ENCODE results near the gene CEP170B. TPM values are rescaled to one million over a fixed set of nuclear protein-coding genes. Genes with fewer than 3 reads are reported as not detected.

The CEP170B gene
- total RNA-seq, 1 donor from 2014 or later = 15.3 TPM

DNA sequence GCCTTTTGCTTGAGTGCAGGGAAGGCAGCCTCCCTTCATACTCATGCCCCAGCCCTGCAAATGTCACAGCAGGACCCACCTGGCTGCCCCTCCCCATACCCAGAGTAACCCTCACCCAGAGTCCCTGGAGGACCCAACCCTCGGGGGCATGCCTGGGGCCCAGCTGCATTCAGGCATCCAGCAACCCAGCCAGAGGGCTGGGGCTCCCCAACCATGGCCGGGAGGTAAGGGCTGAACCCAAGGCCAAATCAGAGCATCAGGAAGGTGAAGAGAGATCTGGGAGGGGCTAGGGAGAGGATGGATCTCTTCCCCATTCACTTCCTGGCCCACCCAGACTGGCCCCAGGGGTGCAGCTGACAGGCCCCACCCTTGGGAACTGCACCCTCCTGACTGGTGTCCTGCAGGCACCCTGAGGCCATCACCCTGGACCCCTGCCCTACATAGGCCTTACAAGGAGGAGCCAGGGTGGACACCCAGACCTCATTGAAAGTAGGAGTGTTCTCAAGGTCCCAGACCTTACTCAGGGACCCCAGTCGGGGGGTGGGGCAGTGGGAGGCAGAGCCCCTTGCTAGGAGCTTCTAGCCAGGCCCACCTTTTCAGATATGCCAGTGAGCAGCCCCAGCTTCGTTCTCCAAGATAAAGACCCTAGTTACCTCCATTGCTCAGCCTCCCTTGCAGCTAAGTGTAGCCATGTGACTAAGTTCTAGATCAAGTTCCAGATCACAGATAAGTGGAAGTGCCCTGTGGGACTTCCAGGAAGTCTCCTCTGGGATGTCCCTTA is 58.8 kb downstream of the CEP170B start:
- DNase-seq (ENCODE audit: low spot score) = no peak
- intact Hi-C loops (cut with DNase I) = no loop called here
- no peak for ATAC-seq

GRCh38 chr14:104924421-104925213 is 59.5 kb downstream of the CEP170B start, which contains the start of gene PLD4:
Gene PLD4, plus strand, starts transcription at chr14:104924879. Its CDS starts 2,262 bp downstream, at chr14:104927141.
- DNase-seq (ENCODE audit: low spot score) (no peak), ATAC-seq (no peak)
- intact Hi-C loops (cut with DNase I) = no loop called here

DNA sequence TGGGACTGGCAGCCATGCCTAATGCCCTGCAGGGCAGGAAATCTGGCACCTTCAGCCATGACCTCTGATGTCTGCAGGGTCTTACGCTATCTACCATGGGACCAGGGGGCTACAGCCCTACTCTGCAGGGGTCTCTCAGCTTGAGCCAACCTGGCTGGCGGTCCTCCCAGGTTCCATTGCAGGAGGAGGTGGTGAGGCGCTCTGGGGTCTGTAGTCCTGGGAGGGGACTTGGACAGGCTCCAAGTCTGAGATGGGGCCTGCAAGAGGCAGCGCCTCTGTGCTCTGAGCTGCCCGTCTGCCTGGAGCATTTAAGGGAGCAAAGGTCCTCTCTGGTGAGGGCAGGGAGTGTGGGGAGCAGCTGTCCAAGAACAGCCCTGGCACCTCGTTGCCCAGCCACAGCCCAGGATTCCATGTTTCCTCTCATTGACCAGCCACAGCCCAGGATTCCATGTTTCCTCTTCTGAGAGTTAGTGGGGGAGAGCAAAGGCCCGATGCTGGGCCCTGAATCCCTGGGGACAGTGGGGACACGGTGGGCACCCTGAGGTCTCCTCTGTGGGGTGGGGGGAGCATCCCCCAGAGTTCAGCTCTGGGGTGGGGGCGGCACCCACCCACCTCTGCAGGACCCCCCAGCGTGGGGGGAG is 60.3 kb downstream of the CEP170B start:
- DNase-seq (ENCODE audit: low spot score) (no peak), ATAC-seq (no peak)
- intact Hi-C loops (cut with DNase I) = no loop called here

DNA sequence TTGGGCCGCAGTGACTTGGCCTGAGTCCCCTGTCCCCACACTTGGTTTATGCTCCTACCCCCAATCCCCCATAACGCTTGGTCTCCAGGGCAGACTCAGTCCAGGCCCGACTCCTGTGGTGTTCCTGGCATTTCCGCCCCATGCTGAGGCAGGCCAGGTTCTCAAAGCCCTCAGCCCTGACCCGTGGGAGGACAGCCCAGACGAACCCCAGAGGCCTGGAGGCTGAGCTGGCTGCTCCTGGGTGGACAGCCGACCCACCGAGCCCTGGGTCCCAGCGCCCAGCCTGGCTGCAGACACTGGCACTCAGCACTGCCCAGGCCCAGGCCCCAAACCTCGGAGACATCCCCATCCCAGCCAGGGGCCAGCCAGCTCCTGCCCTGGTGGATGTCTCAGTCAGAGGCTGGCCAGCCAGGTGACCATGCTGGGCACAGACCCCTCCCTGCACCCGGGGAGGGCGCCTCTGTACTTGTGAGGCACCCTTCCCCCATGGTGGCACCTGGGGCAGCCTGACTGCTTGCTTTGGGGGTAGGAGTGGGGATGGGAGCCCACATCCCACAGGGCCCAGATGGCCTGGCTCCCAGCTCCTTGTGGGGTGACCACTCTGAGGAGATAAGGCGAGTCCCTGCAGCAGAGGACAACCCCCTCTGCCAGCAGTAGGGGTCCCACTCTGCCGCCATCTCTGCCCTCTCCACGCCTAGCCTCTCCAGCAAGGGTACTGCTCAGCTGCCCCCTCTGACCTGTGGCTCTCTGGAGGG is 61.0 kb downstream of the CEP170B start:
- intact Hi-C loops (cut with DNase I) = no loop called here
- no peak for DNase-seq (ENCODE audit: low spot score)

GRCh38 chr14:104926619-104927431 is 61.8 kb downstream of the CEP170B start:
- intact Hi-C loops (cut with DNase I) = no loop called here
- DNase-seq (ENCODE audit: low spot score) (no peak), ATAC-seq (no peak)

More for the DNA sequence above, 61.0 kb downstream of the CEP170B start:
- ATAC-seq = no peak

DNA sequence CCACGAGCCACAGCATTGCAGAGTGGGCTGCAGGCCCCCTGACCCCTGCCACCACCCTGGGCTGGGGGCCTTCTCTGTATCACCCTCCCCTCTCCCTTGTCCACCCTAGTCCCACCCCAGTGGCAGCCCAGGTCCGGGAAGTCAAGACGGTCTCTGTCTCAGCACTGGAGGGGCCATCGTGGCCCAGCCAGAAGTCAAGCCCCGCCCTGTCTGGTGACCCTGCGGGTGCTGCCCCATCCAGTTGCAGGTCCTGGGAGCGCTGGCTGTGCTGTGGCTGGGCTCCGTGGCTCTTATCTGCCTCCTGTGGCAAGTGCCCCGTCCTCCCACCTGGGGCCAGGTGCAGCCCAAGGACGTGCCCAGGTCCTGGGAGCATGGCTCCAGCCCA is 62.4 kb downstream of the CEP170B start:
- DNase-seq (ENCODE audit: low spot score) = no peak
- intact Hi-C loops (cut with DNase I) = no loop called here
- ATAC-seq = no peak

GRCh38 chr14:104927901-104928300 is 62.8 kb downstream of the CEP170B start:
- no peak for ATAC-seq
- DNase-seq (ENCODE audit: low spot score) = no peak
- intact Hi-C loops (cut with DNase I) = no loop called here

DNA sequence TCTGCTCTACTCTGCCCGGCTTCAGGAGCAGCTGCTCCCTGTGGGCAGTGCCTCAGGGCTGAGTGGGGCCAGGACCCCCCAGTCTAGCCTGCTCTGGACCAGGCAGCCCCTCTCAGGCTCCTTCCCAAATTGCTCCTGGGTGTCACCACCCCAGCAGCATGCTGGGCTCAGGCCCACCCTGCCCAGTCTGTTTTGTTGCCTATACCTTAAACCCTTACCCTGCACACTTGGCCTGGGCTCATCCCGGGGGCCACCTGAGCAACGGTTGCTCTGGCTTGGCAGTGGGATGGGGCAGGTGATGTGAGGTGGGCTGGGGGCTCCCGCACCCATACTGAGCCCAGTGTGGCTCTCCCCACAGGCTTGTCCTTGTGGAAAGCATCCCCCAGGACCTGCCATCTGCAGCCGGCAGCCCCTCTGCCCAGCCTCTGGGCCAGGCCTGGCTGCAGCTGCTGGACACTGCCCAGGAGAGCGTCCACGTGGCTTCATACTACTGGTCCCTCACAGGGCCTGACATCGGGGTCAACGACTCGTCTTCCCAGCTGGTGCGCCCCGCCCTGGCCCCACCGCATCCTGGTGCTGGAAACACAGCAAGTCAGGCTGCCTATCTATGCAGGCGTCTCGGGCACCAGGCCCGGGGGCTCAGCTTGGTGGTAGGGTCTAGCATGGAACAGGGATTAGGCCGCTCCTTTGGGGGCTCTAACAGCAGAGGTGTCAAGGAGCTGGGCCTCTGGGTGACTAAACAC is 63.5 kb downstream of the CEP170B start:
- no peak for DNase-seq (ENCODE audit: low spot score)
- no peak for ATAC-seq
- intact Hi-C loops (cut with DNase I) = no loop called here

- ATAC-seq (no peak), DNase-seq (ENCODE audit: low spot score) (no peak)
- intact Hi-C loops (cut with DNase I) = no loop called here
Measured at GRCh38 chr14:104929268-104930230, 64.5 kb downstream of the CEP170B start.

GRCh38 chr14:104930526-104931303 is 65.6 kb downstream of the CEP170B start:
- DNase-seq (ENCODE audit: low spot score) (peak; percentile 39), ATAC-seq (no peak)
- intact Hi-C loops (cut with DNase I) = no loop called here

DNA sequence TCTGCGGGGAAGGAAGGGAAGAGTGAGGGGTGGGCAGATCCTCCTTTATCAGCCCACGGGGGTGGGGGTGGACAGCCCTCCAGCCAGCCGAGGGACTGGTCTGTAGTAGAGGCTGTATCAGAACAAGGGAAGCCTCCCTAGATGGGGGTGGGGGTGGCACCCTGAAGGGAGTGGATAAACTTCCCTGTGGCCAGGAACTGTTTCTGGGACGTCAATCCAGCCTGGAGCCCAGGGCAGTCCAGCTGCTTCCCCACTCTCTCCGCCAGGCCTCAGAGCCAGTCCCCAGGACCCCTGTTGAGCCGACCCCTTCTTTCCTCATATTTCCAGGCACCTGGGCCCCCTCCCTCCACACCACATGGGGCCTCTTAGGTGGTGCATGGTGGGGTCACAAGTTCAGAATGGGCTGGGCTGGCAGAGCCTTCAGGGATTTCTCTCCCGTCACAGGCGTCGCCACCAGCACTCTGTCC is 66.3 kb downstream of the CEP170B start:
- DNase-seq (ENCODE audit: low spot score) = peak; percentile 52
- no peak for ATAC-seq
- intact Hi-C loops (cut with DNase I) = no loop called here

- DNase-seq (ENCODE audit: low spot score) (peak; percentile 60), ATAC-seq (peak; percentile 4)
- intact Hi-C loops (cut with DNase I) = no loop called here
Measured at GRCh38 chr14:104931771-104932675, 67.0 kb downstream of the CEP170B start.

- peak; percentile 95 for DNase-seq (ENCODE audit: low spot score)
- ATAC-seq = peak; percentile 87
- intact Hi-C loops (cut with DNase I) = no loop called here
Measured at GRCh38 chr14:104932676-104933631, 67.9 kb downstream of the CEP170B start.
